Gastroesophageal sphincter (tissue), 4 donors: ENCODE measurements around the gene SLC44A1. TPM values are rescaled to one million over a fixed set of nuclear protein-coding genes. Genes with fewer than 3 reads are reported as not detected.

Experiments used
- ATAC-seq: fragments of 150-250 bp; one replicate; pipeline ENCODE4 v1.9.1; 2016; ENCODE audit warnings: mild to moderate bottlenecking, moderate library complexity
- H3K27ac ChIP-seq, 4 donors: fragments of 200-600 bp; sonication (generic) in 3 of 4; 1 replicate in 3 of 4; 2 replicates in 1 of 4; pipeline ENCODE4 v1.5.1; 2016 to 2019
- H3K27me3 ChIP-seq: fragments of 200-600 bp; sonication (generic); one replicate; pipeline ENCODE4 v1.5.1; 2019
- H3K36me3 ChIP-seq, 2 donors: fragments of 200-600 bp; sonication (generic); one replicate each; pipeline ENCODE4 v1.5.1; 2019; ENCODE audit warnings: control low read depth in 1 of 2
- H3K4me1 ChIP-seq, 3 donors: fragments of 200-600 bp; sonication (generic); 1 replicate in 2 of 3; 2 replicates in 1 of 3; pipeline ENCODE4 v1.5.1; 2016 to 2019; ENCODE audit warnings: control low read depth in 2 of 3
- H3K4me3 ChIP-seq, 2 donors: fragments of 200-600 bp; sonication (generic); one replicate each; pipeline ENCODE4 v1.5.1; 2019; ENCODE audit warnings: mild to moderate bottlenecking in 1 of 2, moderate library complexity in 1 of 2
- H3K9me3 ChIP-seq, 3 donors: fragments of 200-600 bp; sonication (generic); one replicate each; pipeline ENCODE4 v1.5.1; 2017 to 2019; ENCODE audit warnings: control low read depth in 2 of 3
- EP300 ChIP-seq: sonication (generic); formaldehyde crosslinking; IDR thresholded peaks from one replicate; pipeline ENCODE4 v1.6.1; 2017; ENCODE audit warnings: antibody characterized with exemption, mild to moderate bottlenecking
- POLR2A ChIP-seq, 2 donors: fragments of 450-650 bp; IDR thresholded peaks; one replicate each; pipeline ENCODE4 v1.6.1; 2017; ENCODE audit warnings: antibody characterized with exemption in 2 of 2, mild to moderate bottlenecking in 2 of 2, moderate library complexity in 1 of 2
- POLR2AphosphoS5 ChIP-seq: sonication (generic); formaldehyde crosslinking; IDR thresholded peaks from one replicate; pipeline ENCODE4 v1.6.1; 2017; ENCODE audit warnings: antibody characterized with exemption
- WGBS, 2 donors: methylation state at CpG; one replicate each; pipeline ENCODE4 v1.1.5; 2018; ENCODE audit warnings: low coverage in 1 of 2; 5-methylcytosine and 5-hydroxymethylcytosine counted together
- total RNA-seq, 4 donors: library from RNA; depleted of rRNA; stranded (reverse); fragments of >200 nt; gene quantifications; one replicate each; pipeline ENCODE4 v1.1.0, GENCODE V29; 2016
- TF ChIP-seq, protein P1 (sequence below), 4 experiments: fragments of 200-600 bp in 2 of 4; fragments of 450-650 bp in 2 of 4; sonication (generic) in 1 of 4; IDR thresholded peaks; one replicate each; pipeline ENCODE4 v1.5.1; 2017 to 2019; ENCODE audit warnings: antibody characterized with exemption in 4 of 4, mild to moderate bottlenecking in 2 of 4, moderate library complexity in 2 of 4

Gene SLC44A1
- total RNA-seq, 4 donors from 2014 or later: 27.9 to 49.1 (median 30.6) TPM

- TF ChIP-seq EP300 (no peak), POLR2AphosphoS5 (no peak), POLR2A (IDR thresholded peaks at IDR 0.05) (no peak)
- H3K4me1 ChIP-seq: no peaks in the 10 kb centered on the region
- no peak overlapping the region for H3K27ac ChIP-seq
- no peak overlapping the region for H3K4me3 ChIP-seq
- no peaks in the 10 kb centered on the region for H3K9me3 ChIP-seq
- H3K36me3 ChIP-seq: peaks cover 0 to 2% of the 10 kb centered on the region in 2 donors
- ATAC-seq: no peak
- WGBS, 2 donors: 60 to 75% methylated on average over 3 of the region's 3 CpGs
- no peaks in the 10 kb centered on the region for H3K27me3 ChIP-seq
Observed at GRCh38 chr9:105396901-105397300, 152.4 kb downstream of the SLC44A1 start.

DNA sequence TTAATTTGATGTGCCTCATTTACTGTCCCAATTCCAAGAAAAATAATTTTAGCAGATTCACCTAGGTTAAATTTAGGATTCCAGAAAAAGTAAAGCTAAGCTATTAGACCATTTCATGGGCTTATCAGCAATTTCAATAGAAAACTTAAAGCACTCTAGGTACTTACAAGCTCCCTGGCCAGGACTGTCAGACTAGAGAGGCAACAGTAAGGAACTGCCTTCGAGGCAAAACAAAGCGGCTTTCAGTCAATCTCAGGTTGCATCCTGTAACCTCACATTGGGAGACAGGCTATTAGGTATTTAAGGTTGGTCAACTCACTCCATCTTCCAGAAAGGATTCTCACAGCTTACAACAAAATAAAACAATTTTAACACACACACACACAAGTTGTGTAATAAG lies 154.7 kb downstream of the SLC44A1 start:
- Histone ChIP-seq H3K27me3 (peaks cover 4% of the 10 kb centered on the region), H3K27ac (no peak overlapping the region), H3K36me3 (no peaks in the 10 kb centered on the region), H3K4me1 (no peaks in the 10 kb centered on the region), H3K4me3 (no peak overlapping the region), H3K9me3 (no peaks in the 10 kb centered on the region)
- 79 to 86% methylated on average over 1 to 2 of the region's 2 CpGs for WGBS, 2 donors
- no peak for ATAC-seq
- TF ChIP-seq EP300 (no peak), POLR2A (IDR thresholded peaks at IDR 0.05) (no peak), POLR2AphosphoS5 (no peak)
- TF ChIP-seq, protein P1, sequence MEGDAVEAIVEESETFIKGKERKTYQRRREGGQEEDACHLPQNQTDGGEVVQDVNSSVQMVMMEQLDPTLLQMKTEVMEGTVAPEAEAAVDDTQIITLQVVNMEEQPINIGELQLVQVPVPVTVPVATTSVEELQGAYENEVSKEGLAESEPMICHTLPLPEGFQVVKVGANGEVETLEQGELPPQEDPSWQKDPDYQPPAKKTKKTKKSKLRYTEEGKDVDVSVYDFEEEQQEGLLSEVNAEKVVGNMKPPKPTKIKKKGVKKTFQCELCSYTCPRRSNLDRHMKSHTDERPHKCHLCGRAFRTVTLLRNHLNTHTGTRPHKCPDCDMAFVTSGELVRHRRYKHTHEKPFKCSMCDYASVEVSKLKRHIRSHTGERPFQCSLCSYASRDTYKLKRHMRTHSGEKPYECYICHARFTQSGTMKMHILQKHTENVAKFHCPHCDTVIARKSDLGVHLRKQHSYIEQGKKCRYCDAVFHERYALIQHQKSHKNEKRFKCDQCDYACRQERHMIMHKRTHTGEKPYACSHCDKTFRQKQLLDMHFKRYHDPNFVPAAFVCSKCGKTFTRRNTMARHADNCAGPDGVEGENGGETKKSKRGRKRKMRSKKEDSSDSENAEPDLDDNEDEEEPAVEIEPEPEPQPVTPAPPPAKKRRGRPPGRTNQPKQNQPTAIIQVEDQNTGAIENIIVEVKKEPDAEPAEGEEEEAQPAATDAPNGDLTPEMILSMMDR (IDR thresholded peaks at IDR 0.05): no peak

GRCh38 chr9:105401651-105402050 lies 157.2 kb downstream of the SLC44A1 start:
- no peak overlapping the region for H3K27ac ChIP-seq
- no peak for ATAC-seq
- 34 to 64% methylated on average over 2 to 3 of the region's 3 CpGs for WGBS, 2 donors

DNA sequence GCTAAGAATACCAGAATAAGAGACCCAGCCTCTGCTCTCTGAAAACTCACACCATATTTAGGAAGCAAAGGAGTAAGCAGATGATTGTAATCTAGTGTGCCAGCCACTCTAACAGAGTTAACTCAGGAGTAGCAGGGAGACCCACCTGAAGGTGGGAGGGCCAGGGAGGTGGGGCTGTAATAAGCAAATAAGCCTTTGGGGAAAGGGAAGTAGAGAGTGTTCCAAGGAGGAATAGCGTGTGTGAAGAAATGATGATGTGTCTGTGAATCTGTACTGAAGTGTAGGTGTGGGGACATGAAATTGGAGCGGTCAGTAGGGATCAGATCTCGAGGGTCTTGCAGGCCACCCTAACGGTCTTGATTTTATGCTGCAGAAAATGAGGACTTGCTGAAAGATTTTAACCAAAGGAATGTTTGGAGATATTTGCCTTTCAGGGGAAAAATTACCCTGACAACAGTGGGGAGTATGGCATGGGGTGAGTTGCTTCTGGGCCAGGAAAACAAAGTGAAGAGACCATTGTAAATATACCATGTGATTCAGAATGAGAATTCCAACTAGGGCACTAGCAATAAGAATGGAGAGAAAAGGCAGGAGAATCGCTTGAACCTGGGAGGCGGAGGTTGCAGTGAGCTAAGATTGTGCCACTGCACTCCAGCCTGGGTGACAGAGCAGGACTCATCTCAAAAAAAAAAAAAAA lies 159.2 kb downstream of the SLC44A1 start:
- ATAC-seq: no peak
- Histone ChIP-seq H3K27ac (no peak overlapping the region), H3K9me3 (peaks cover 0 to 8% (median 0%) of the 10 kb centered on the region in 3 donors), H3K4me1 (no peaks in the 10 kb centered on the region), H3K36me3 (no peaks in the 10 kb centered on the region), H3K4me3 (no peak overlapping the region), H3K27me3 (peaks cover 4% of the 10 kb centered on the region)
- WGBS, 2 donors: 72 to 76% methylated on average over 3 to 6 of the region's 6 CpGs
- TF ChIP-seq, protein P1 (IDR thresholded peaks at IDR 0.05): no peak
- TF ChIP-seq EP300 (no peak), POLR2A (IDR thresholded peaks at IDR 0.05) (no peak), POLR2AphosphoS5 (no peak)

More at GRCh38 chr9:105401651-105402050, 157.2 kb downstream of the SLC44A1 start:
- TF ChIP-seq, protein P1 (IDR thresholded peaks at IDR 0.05): no peak
- TF ChIP-seq POLR2AphosphoS5: no peak
- TF ChIP-seq POLR2A (IDR thresholded peaks at IDR 0.05): no peak
- no peak for TF ChIP-seq EP300
- Histone ChIP-seq H3K9me3 (no peaks in the 10 kb centered on the region), H3K36me3 (no peaks in the 10 kb centered on the region), H3K4me3 (no peak overlapping the region), H3K27me3 (peaks cover 4% of the 10 kb centered on the region), H3K4me1 (no peaks in the 10 kb centered on the region)

- ATAC-seq: no peak
- H3K4me3 ChIP-seq: no peak overlapping the region
- WGBS, 2 donors: 31 to 41% methylated on average over 6 of the region's 6 CpGs
- no peaks in the 10 kb centered on the region for H3K4me1 ChIP-seq
- H3K9me3 ChIP-seq: peaks cover 0 to 12% (median 0%) of the 10 kb centered on the region in 3 donors
- no peaks in the 10 kb centered on the region for H3K36me3 ChIP-seq
- TF ChIP-seq EP300: no peak
- TF ChIP-seq, protein P1 (IDR thresholded peaks at IDR 0.05): no peak
- TF ChIP-seq POLR2A (IDR thresholded peaks at IDR 0.05): no peak
- TF ChIP-seq POLR2AphosphoS5: no peak
- peaks cover 4% of the 10 kb centered on the region for H3K27me3 ChIP-seq
- H3K27ac ChIP-seq: no peak overlapping the region
Observed at GRCh38 chr9:105405514-105406131, 161.2 kb downstream of the SLC44A1 start.
